Measurements from ENCODE around the gene IGF2. TPM values are rescaled to one million over a fixed set of nuclear protein-coding genes. Genes with fewer than 3 reads are reported as not detected.

Gene IGF2
- total and polyA plus RNA-seq, 10 of the 15 experiments (the other 5 are each of a cell fraction or from before 2014, with no cell fraction given) = 0.41 TPM; not detected in 9

DNA sequence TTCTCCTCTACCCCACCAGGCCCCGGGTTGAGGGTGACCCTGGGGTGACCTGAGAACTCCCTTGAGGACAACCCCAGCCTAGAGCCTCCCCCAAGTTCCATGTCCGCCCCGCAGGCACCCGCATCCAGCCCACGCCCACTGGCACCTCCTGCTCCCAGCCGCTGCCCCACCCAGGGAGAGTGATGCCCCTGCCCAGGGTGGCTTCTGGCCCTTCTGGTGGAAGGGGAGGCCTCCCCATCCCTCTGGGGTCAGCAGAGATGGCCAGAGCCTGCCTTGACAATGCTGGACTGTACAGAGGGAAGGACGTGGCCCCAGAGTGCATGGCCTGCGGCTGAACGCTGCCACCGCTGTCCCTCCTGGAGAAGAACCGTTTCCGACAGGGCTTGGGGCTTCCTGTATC is 33.5 kb upstream of the IGF2 start:
- H3K36me3 ChIP-seq (ENCODE audit: control insufficient read depth in 2 of 2, insufficient read depth in 2 of 2, low read length in 1 of 2) = no peaks in the 10 kb centered on the region
- no peaks in the 10 kb centered on the region for H3K9me3 ChIP-seq (replicated peaks; ENCODE audit: control insufficient read depth, insufficient read depth, low read length)
- ChIA-PET RAD21 (ENCODE audit: unreplicated experiment) (no interaction called here), CTCF (no interaction called here), SMC1A (ENCODE audit: uncharacterized antibody, unreplicated experiment) (no interaction called here), POLR2A (no interaction called here)
- WGBS (ENCODE audit: insufficient coverage, insufficient replicate concordance, low lambda C conversion rate, missing lambda C conversion rate) = 48% methylated on average over 10 of the region's 12 CpGs
- H3K79me2 ChIP-seq (ENCODE audit: control insufficient read depth, insufficient read depth, low read length) = no peaks in the 10 kb centered on the region
- FAIRE-seq (no peak), ATAC-seq (no peak), DNase-seq (ENCODE audit: low read depth, low spot score) (no peak)
- no peak overlapping the region for H2AFZ ChIP-seq (ENCODE audit: control insufficient read depth, low read depth, low read length)
- no peak overlapping the region for H3K9ac ChIP-seq (ENCODE audit: control insufficient read depth, insufficient read depth, low read length)
- no peak overlapping the region for H3K4me3 ChIP-seq
- in situ Hi-C loops (cut with MboI) (no loop called here), intact Hi-C loops (cut with micrococcal nuclease; ENCODE audit: unreplicated experiment) (no loop called here)
- BruUV-seq (replicated peaks) = no TSS peak
- no peak overlapping the region for H3K4me2 ChIP-seq (ENCODE audit: control insufficient read depth, insufficient read depth)
- no peaks in the 10 kb centered on the region for H4K20me1 ChIP-seq (ENCODE audit: control insufficient read depth, insufficient read depth)
- H3K4me1 ChIP-seq (ENCODE audit: control insufficient read depth, insufficient read depth, low read length) = no peaks in the 10 kb centered on the region
- H3K27me3 ChIP-seq (replicated peaks in 1 of 2; ENCODE audit: control insufficient read depth in 2 of 2, insufficient read depth in 2 of 2, low read length in 1 of 2) = no peaks in the 10 kb centered on the region; a peak in 1 of 4 replicates
- no peak overlapping the region for H3K27ac ChIP-seq (ENCODE audit: control insufficient read depth, insufficient read depth)
- TF ChIP-seq ZNF384 (IDR thresholded peaks at IDR 0.05; ENCODE audit: borderline replicate concordance, low read depth, low read length) = no peak
- no peak for TF ChIP-seq MEF2B (IDR thresholded peaks at IDR 0.05; ENCODE audit: partially characterized antibody, poor library complexity, severe bottlenecking)
- no peak for TF ChIP-seq SMAD1 (IDR thresholded peaks at IDR 0.05; ENCODE audit: low read depth, partially characterized antibody)
- no peak for TF ChIP-seq ATF7 (IDR thresholded peaks at IDR 0.05; ENCODE audit: low read depth)
- TF ChIP-seq, protein P1, sequence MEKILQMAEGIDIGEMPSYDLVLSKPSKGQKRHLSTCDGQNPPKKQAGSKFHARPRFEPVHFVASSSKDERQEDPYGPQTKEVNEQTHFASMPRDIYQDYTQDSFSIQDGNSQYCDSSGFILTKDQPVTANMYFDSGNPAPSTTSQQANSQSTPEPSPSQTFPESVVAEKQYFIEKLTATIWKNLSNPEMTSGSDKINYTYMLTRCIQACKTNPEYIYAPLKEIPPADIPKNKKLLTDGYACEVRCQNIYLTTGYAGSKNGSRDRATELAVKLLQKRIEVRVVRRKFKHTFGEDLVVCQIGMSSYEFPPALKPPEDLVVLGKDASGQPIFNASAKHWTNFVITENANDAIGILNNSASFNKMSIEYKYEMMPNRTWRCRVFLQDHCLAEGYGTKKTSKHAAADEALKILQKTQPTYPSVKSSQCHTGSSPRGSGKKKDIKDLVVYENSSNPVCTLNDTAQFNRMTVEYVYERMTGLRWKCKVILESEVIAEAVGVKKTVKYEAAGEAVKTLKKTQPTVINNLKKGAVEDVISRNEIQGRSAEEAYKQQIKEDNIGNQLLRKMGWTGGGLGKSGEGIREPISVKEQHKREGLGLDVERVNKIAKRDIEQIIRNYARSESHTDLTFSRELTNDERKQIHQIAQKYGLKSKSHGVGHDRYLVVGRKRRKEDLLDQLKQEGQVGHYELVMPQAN (conservative IDR thresholded peaks at IDR 0.05) = no peak
- TF ChIP-seq, protein P2, sequence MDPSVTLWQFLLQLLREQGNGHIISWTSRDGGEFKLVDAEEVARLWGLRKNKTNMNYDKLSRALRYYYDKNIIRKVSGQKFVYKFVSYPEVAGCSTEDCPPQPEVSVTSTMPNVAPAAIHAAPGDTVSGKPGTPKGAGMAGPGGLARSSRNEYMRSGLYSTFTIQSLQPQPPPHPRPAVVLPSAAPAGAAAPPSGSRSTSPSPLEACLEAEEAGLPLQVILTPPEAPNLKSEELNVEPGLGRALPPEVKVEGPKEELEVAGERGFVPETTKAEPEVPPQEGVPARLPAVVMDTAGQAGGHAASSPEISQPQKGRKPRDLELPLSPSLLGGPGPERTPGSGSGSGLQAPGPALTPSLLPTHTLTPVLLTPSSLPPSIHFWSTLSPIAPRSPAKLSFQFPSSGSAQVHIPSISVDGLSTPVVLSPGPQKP (IDR thresholded peaks at IDR 0.05; ENCODE audit: low read depth, low read length) = no peak
- no peak for TF ChIP-seq KLF5 (IDR thresholded peaks at IDR 0.05; ENCODE audit: partially characterized antibody)
- no peak for TF ChIP-seq NRF1 (conservative IDR thresholded peaks at IDR 0.05; ENCODE audit: low read depth, low read length)
- TF ChIP-seq, protein P3, sequence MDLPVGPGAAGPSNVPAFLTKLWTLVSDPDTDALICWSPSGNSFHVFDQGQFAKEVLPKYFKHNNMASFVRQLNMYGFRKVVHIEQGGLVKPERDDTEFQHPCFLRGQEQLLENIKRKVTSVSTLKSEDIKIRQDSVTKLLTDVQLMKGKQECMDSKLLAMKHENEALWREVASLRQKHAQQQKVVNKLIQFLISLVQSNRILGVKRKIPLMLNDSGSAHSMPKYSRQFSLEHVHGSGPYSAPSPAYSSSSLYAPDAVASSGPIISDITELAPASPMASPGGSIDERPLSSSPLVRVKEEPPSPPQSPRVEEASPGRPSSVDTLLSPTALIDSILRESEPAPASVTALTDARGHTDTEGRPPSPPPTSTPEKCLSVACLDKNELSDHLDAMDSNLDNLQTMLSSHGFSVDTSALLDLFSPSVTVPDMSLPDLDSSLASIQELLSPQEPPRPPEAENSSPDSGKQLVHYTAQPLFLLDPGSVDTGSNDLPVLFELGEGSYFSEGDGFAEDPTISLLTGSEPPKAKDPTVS (IDR thresholded peaks at IDR 0.05; ENCODE audit: low read depth, low read length) = no peak
- TF ChIP-seq TCF12 (IDR thresholded peaks at IDR 0.05; ENCODE audit: low read depth, low read length) = no peak
- no peak for TF ChIP-seq ZNF274 (IDR thresholded peaks at IDR 0.05; ENCODE audit: insufficient read depth, insufficient read length)
- no peak for TF ChIP-seq ASH2L (IDR thresholded peaks at IDR 0.05; ENCODE audit: borderline replicate concordance, low read depth)
- no peak for TF ChIP-seq NFXL1 (IDR thresholded peaks at IDR 0.05; ENCODE audit: borderline replicate concordance)
- no peak for TF ChIP-seq YBX1 (IDR thresholded peaks at IDR 0.05)
- no peak for TF ChIP-seq BRCA1 (IDR thresholded peaks at IDR 0.05; ENCODE audit: low read depth, low read length)
- TF ChIP-seq ATF2 (IDR thresholded peaks at IDR 0.05; ENCODE audit: low read length) = no peak
- TF ChIP-seq, protein P4, sequence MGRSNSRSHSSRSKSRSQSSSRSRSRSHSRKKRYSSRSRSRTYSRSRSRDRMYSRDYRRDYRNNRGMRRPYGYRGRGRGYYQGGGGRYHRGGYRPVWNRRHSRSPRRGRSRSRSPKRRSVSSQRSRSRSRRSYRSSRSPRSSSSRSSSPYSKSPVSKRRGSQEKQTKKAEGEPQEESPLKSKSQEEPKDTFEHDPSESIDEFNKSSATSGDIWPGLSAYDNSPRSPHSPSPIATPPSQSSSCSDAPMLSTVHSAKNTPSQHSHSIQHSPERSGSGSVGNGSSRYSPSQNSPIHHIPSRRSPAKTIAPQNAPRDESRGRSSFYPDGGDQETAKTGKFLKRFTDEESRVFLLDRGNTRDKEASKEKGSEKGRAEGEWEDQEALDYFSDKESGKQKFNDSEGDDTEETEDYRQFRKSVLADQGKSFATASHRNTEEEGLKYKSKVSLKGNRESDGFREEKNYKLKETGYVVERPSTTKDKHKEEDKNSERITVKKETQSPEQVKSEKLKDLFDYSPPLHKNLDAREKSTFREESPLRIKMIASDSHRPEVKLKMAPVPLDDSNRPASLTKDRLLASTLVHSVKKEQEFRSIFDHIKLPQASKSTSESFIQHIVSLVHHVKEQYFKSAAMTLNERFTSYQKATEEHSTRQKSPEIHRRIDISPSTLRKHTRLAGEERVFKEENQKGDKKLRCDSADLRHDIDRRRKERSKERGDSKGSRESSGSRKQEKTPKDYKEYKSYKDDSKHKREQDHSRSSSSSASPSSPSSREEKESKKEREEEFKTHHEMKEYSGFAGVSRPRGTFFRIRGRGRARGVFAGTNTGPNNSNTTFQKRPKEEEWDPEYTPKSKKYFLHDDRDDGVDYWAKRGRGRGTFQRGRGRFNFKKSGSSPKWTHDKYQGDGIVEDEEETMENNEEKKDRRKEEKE (IDR thresholded peaks at IDR 0.05) = no peak

Measured in GM12878 (cell line).